Kidney (tissue), 14 donors: ENCODE data around the gene ROPN1B. TPM values are rescaled to one million over a fixed set of nuclear protein-coding genes. Genes with fewer than 3 reads are reported as not detected.
"Not testable (repeated sequence)": the region's sequence is repeated elsewhere in the genome, so short reads cannot be mapped to it uniquely, and the experiment has no call there.

Experiments
- DNase-seq, 5 donors: peaks; one replicate each; pipeline ENCODE4 v3.0.0-alpha.2; 2013 to 2020
- FAIRE-seq: peaks from 2 replicates; lab custom pipeline; 2012; peaks lifted over from hg19 to GRCh38; lab: Jason Lieb, UNC
- H3K27ac ChIP-seq, 2 donors: one replicate each; pipeline ENCODE4 v1.7.0; 2013; ENCODE audit warnings: low read depth in 2 of 2, low read length in 2 of 2, inconsistent platforms in 1 of 2
- H3K27me3 ChIP-seq: one replicate; pipeline ENCODE4 v1.7.1; 2013; ENCODE audit warnings: low read length, inconsistent platforms; ENCODE audit not compliant: control insufficient read depth, insufficient read depth
- H3K36me3 ChIP-seq, 3 donors: one replicate each; pipeline versions ENCODE4 v1.7.0 to v1.7.1; 2013; ENCODE audit warnings: low read length in 3 of 3, control low read depth in 1 of 3, inconsistent platforms in 1 of 3; ENCODE audit not compliant: insufficient read depth in 3 of 3, control insufficient read depth in 2 of 3
- H3K4me1 ChIP-seq, 3 donors: one replicate each; pipeline versions ENCODE4 v1.7.0 to v1.7.1; 2013; ENCODE audit warnings: low read length in 3 of 3, inconsistent platforms in 1 of 3, low read depth in 1 of 3; ENCODE audit not compliant: control insufficient read depth in 2 of 3, insufficient read depth in 2 of 3
- H3K4me3 ChIP-seq, 3 donors: one replicate each; pipeline versions ENCODE4 v1.7.0 to v1.8.1; 2013; ENCODE audit warnings: low read length in 3 of 3, control low read depth in 1 of 3, inconsistent platforms in 1 of 3
- H3K9ac ChIP-seq, 3 donors: one replicate each; pipeline versions ENCODE4 v1.7.0 to v1.7.1; 2013; ENCODE audit warnings: low read length in 3 of 3, control low read depth in 1 of 3, inconsistent platforms in 1 of 3
- H3K9me3 ChIP-seq, 3 donors: one replicate each; pipeline versions ENCODE4 v1.7.0 to v1.7.1; 2013; ENCODE audit warnings: low read length in 3 of 3, control low read depth in 1 of 3, inconsistent platforms in 1 of 3; ENCODE audit not compliant: control insufficient read depth in 2 of 3, insufficient read depth in 1 of 3
- CTCF ChIP-seq: IDR thresholded peaks from 3 replicates; pipeline ENCODE4 v1.5.1; 2012; ENCODE audit warnings: mild to moderate bottlenecking, moderate library complexity, borderline replicate concordance; ENCODE audit not compliant: insufficient read depth; ENCODE audit errors: extremely low read depth
- intact Hi-C: fragments of 100-400 bp; cut with DNase I; formaldehyde crosslinking; loops from one replicate; pipeline ENCODE4 v1.11.1; 2022
- polyA plus RNA-seq: library from polyadenylated mRNA; stranded (reverse); fragments of 350-450 nt; fragmentation: Illumina TruSeq; extraction: RNeasy Lipid Tissue Mini Kit (QIAGEN cat#74804); gene quantifications from one replicate; pipeline ENCODE4 v1.2.3, GENCODE V29; 2014; ENCODE audit warnings: low read depth, low replicate concordance; ENCODE audit not compliant: insufficient read depth
- total RNA-seq: library from RNA; stranded (reverse); fragmentation: NEBNext Ultra II Directional; extraction: Animal tissue kit (Norgen Biotek cat#: 25700); gene quantifications from one replicate; pipeline ENCODE4 v1.2.1, GENCODE V29; 2021
- donor health status: control.
- donor health status: control.
- donor health status: control.
- donor health status: control.
- donor health status: control.
- donor health status: DM: yes; HTN: yes; CAD: no.
- donor health status: Normal renal cell carcinoma (clear cell type).

Gene ROPN1B
- total and polyA plus RNA-seq, 2 donors from 2014 or later, result not detected

- Histone ChIP-seq H3K36me3 (no peaks in the 10 kb centered on the region), H3K4me1 (peaks cover 0 to 4% (median 0%) of the 10 kb centered on the region in 3 donors), H3K4me3 (no peak overlapping the region), H3K27ac (no peak overlapping the region), H3K27me3 (peaks cover 11% of the 10 kb centered on the region), H3K9me3 (peaks cover 0 to 4% (median 0%) of the 10 kb centered on the region in 3 donors), H3K9ac (no peak overlapping the region)
- no peak for TF ChIP-seq CTCF
- no peak for FAIRE-seq
- intact Hi-C loops, result no loop called here
- no peak for DNase-seq
Measured at GRCh38 chr3:125967156-125967555, 1.8 kb upstream of the ROPN1B start.

GRCh38 chr3:125968121-125968520, 857 bp upstream of the ROPN1B start:
- peaks cover 11% of the 10 kb centered on the region for H3K27me3 ChIP-seq
- H3K9me3 ChIP-seq, intact Hi-C loops, H3K27ac ChIP-seq, H3K36me3 ChIP-seq, H3K4me1 ChIP-seq, H3K9ac ChIP-seq, DNase-seq, H3K4me3 ChIP-seq, FAIRE-seq: not testable (repeated sequence)

GRCh38 chr3:125971997-125972944, 3.3 kb downstream of the ROPN1B start:
- intact Hi-C loops, H3K9me3 ChIP-seq, H3K27ac ChIP-seq, H3K9ac ChIP-seq, H3K4me1 ChIP-seq, H3K36me3 ChIP-seq: not testable (repeated sequence)
- FAIRE-seq (peak; percentile 71), DNase-seq (peak; percentile 47 to 71 (median 59))
- Histone ChIP-seq H3K27me3 (peaks cover 11% of the 10 kb centered on the region), H3K4me3 (peak overlapping the region; percentile 21 to 34 (median 33))
- peak; percentile 63 for TF ChIP-seq CTCF

- H3K27ac ChIP-seq, FAIRE-seq: not testable (repeated sequence)
Measured at GRCh38 chr3:125975245-125976002, 6.4 kb downstream of the ROPN1B start.

GRCh38 chr3:125976003-125976390, 7.0 kb downstream of the ROPN1B start:
- H3K4me1 ChIP-seq, H3K4me3 ChIP-seq, H3K36me3 ChIP-seq, DNase-seq, H3K27me3 ChIP-seq, H3K27ac ChIP-seq, H3K9me3 ChIP-seq, H3K9ac ChIP-seq, FAIRE-seq, intact Hi-C loops: not testable (repeated sequence)

More at GRCh38 chr3:125975245-125976002, 6.4 kb downstream of the ROPN1B start:
- H3K36me3 ChIP-seq, H3K4me1 ChIP-seq, DNase-seq, intact Hi-C loops, H3K27me3 ChIP-seq, H3K4me3 ChIP-seq, H3K9me3 ChIP-seq, H3K9ac ChIP-seq: not testable (repeated sequence)

- DNase-seq, intact Hi-C loops, H3K4me3 ChIP-seq, H3K36me3 ChIP-seq, H3K4me1 ChIP-seq, H3K9me3 ChIP-seq, H3K27me3 ChIP-seq, H3K27ac ChIP-seq, H3K9ac ChIP-seq, FAIRE-seq: not testable (repeated sequence)
Measured at GRCh38 chr3:125977104-125977503, 8.1 kb downstream of the ROPN1B start.
